Hematopoietic multipotent progenitor cell treated with erythropoietin and hydrocortisone succinate and interleukin-3 and kit ligand, for 17 days (in vitro differentiated cells): Measurements from ENCODE around the gene PSME2.

Experiments
- DNase-seq: peaks from one replicate; pipeline ENCODE4 v3.0.0-alpha.2; 2015; ENCODE audit warnings: low spot score

Gene PSME2

GRCh38 chr14:24151404-24152080 is 5.1 kb upstream of the PSME2 start:
- DNase-seq: no peak

GRCh38 chr14:24150993-24151392 is 4.6 kb upstream of the PSME2 start:
- no peak for DNase-seq

GRCh38 chr14:24150567-24150966 is 4.2 kb upstream of the PSME2 start:
- no peak for DNase-seq

- no peak for DNase-seq
These were observed 3.7 kb upstream of the PSME2 start for GRCh38 chr14:24150061-24150460.

- DNase-seq: no peak
These were observed 3.0 kb upstream of the PSME2 start for GRCh38 chr14:24149302-24149969.

- no peak for DNase-seq
These were observed 1.5 kb upstream of the PSME2 start for GRCh38 chr14:24147761-24148428.

GRCh38 chr14:24146978-24147760 is 759 bp upstream of the PSME2 start, which contains the start of gene RNF31:
Gene RNF31, plus strand, starts transcription at chr14:24147498. Its CDS starts 201 bp downstream, at chr14:24147699.
- DNase-seq: peak; percentile 98

- no peak for DNase-seq
These were observed 539 bp downstream of the PSME2 start for GRCh38 chr14:24145690-24146452.

- no peak for DNase-seq
These were observed 1.2 kb downstream of the PSME2 start for GRCh38 chr14:24145219-24145618.

GRCh38 chr14:24144451-24144850 is 2.0 kb downstream of the PSME2 start:
- DNase-seq: no peak

- no peak for DNase-seq
These were observed 2.9 kb downstream of the PSME2 start for GRCh38 chr14:24143511-24143910.

- DNase-seq: peak; percentile 98
These were observed 5.1 kb downstream of the PSME2 start, which contains the start of gene EMC9 for GRCh38 chr14:24141097-24141880. Gene EMC9, minus strand, starts transcription at chr14:24141591. Its CDS starts 287 bp downstream, at chr14:24141304.

GRCh38 chr14:24139272-24139934 is 7.0 kb downstream of the PSME2 start:
- DNase-seq: no peak

- DNase-seq: no peak
These were observed 7.8 kb downstream of the PSME2 start for GRCh38 chr14:24138396-24139271.

- DNase-seq: no peak
These were observed 8.6 kb downstream of the PSME2 start for GRCh38 chr14:24137529-24138395.

GRCh38 chr14:24136684-24137528 is 9.5 kb downstream of the PSME2 start:
- no peak for DNase-seq
